Measurements from ENCODE around the gene PPP2R2B.

GRCh38 chr5:146765089-146765832 lies 113.3 kb downstream of the PPP2R2B start:
- TF ChIP-seq, protein P1, sequence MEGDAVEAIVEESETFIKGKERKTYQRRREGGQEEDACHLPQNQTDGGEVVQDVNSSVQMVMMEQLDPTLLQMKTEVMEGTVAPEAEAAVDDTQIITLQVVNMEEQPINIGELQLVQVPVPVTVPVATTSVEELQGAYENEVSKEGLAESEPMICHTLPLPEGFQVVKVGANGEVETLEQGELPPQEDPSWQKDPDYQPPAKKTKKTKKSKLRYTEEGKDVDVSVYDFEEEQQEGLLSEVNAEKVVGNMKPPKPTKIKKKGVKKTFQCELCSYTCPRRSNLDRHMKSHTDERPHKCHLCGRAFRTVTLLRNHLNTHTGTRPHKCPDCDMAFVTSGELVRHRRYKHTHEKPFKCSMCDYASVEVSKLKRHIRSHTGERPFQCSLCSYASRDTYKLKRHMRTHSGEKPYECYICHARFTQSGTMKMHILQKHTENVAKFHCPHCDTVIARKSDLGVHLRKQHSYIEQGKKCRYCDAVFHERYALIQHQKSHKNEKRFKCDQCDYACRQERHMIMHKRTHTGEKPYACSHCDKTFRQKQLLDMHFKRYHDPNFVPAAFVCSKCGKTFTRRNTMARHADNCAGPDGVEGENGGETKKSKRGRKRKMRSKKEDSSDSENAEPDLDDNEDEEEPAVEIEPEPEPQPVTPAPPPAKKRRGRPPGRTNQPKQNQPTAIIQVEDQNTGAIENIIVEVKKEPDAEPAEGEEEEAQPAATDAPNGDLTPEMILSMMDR (IDR thresholded peaks at IDR 0.05) = no peak
- no peak for TF ChIP-seq POLR2A (IDR thresholded peaks at IDR 0.05)

Data from heart left ventricle (tissue), 13 donors.